HG02763 (cell line): ENCODE results near the gene SSC4D.
"Not testable (repeated sequence)": the region's sequence is repeated elsewhere in the genome, so short reads cannot be mapped to it uniquely, and the experiment has no call there.

Experiments
- ATAC-seq: cut with Tn5 transposase; IDR thresholded peaks from one replicate; pipeline ENCODE4 v1.9.1; 2021; ENCODE audit warnings: mild to moderate bottlenecking, moderate library complexity; ENCODE audit not compliant: unreplicated experiment

Gene SSC4D

DNA sequence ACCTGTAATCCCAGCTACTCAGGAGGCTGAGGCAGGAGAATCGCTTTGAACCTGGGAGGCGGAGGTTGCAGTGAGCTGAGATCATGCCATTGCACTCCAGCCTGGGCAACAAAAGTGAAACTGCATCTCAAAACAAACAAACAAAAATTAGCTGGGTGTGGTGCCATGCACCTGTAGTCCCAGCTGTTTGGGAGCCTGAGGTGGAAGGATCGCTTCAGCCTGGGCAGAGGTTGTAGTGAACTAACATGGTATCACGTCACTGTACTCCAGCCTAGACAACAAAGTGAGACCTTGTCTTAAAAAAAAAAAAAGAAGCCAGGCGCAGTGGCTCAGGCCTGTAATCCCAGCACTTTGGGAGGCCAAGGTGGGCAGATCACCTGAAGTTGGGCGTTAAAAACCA, 21.7 kb downstream of the SSC4D start:
- not testable (repeated sequence) for ATAC-seq

DNA sequence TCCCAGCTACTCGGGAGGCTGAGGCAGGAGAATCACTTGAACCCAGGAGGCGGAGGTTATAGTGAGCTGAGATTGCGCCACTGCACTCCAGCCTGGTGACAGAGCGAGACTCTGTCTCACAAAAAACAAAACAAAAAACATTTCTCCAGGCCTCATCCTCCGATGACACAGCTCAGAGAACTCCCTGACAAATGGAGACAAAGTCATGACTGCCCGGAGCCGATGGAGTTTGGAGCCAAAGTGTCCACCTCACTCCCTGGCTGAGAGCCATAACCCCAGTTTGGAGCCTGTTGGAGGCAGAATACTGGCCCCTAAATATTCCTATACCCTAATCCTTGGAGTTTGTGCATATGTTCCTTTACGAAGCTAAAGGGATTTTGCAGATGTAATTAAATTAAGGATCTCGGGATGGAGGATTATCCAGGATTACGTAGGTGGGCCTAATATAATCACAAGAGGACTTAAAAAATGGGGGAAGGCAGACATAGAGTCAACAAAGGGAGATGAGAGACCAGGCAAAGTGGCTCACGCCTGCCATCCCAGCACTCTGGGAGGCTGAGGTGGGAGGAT, 22.7 kb downstream of the SSC4D start:
- no peak for ATAC-seq

DNA sequence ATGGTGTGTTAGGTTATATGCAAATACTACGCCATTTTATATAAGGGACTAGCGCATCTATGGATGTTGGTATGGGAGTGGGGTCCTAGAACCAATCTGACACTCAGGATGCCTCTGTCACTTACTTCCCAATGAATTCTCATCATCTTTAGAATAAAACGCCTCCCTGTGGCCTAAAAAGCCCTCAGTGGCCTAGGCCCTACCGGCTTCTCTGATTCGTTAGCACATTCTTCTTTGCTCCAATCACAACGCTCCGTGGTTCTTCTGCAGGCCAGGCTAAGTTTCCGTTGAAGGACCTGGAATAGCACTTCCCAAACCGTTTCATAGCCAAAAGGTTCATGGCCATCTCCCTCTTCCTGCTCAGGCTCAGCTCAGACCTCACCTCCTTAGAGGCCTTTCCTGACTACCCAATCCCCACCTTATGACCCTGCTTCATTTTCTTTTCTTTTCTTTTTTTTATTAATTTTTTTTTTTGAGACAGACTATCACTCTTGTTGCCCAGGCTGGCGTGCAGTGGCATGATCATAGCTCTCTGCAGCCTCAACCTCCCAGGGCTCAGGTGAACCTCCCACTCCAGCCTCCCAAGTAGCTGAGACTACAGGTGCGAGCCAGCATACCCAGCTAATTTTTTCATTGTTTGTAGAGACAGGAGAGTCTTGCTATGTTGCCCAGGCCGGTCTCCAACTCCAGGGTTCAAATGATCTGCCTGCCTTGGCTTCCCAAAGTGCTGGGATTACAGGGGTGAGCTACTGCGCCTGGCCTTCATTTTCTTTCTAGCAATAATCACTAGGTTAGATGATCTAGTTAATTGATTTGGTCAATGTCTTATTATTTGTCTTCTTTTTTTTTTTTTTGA, 26.2 kb downstream of the SSC4D start:
- no peak for ATAC-seq

DNA sequence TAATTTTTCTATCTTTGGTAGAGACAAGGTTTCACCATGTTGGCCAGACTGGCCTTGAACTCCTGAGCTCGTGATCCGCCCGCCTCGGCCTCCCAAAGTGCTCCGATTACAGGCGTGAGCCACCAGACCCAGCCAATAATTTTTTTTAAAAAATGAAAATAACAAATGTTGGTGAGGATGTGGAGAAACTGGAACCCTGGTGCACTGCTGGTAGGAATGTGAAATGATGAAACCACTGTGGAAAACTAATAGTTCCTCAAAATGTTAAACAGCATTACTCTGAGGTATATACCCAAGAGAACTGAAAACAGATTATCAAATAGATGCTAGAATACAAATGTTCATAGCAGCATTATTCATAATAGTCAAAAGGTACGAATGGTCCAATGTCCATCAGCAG, 27.7 kb downstream of the SSC4D start:
- ATAC-seq, result no peak

DNA sequence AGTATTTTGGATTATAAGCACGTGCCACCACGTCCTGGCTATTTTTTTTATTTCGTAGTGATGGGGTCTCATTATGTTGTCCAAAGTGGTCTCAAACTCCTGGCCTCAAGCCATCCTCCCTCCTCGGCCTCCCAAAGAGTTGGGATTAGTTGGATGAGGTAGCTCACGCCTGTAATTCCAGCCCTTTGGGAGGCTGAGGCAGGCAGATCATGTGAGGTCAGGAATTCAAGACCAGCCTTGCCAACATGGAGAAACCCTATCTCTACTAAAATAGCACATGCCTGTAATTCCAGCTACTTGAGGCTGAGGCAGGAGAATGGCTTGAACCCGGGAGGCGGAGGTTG, 28.9 kb downstream of the SSC4D start:
- ATAC-seq, result no peak

DNA sequence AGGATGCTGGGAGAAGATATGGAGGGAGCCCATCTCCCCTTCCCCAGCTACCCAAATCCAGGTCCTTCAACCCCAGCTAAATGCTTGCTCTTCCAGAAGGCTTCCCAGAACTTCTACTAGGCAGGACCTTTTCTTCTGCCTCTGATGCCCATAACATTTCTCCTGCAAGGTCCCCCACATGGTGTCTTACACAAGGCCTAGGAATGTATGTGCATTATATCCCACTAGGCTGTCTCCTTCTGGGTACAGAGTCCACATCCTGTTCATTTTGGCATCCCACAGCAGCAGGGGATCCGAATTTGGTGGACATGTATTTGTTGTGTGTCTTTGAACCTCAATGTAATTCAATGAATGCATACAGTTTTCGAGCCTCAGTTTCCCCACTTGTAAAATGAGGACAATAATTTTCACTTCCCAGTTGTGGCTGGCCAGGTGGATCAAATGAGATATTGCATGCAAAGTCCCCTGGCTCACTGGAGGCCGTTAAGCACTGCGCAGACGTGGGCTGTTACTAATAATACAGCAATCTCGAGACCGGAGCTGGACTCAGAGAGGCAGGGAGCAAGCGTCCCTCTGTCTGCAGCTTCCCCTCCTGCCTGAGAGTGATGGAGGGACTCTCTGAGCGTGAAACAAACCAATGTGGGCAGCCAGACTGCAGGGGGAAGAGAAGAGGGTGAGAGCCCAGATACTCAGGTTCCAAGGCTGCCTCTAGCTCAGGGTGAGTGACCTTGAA, 32.1 kb downstream of the SSC4D start:
- no peak for ATAC-seq

DNA sequence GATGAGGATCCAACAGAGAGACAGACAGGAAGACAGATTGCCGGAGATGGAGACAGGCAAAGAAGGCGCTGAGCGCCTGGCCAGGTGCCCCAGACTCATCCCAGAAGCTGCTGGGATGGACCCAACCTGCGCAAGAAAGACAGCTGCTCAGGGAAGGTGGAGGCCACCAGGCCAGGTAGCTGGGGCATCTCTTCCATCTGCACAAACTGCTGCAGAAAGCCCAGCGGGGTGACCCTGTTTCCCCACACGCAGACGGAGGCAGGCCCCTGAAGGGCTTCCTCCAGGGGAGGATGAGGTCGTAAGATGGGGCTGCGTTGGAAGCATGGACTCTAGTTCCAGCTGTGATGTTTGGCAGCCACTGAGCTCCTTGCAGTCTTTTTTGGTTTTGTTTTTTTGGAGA, 34.2 kb downstream of the SSC4D start:
- no peak for ATAC-seq

DNA sequence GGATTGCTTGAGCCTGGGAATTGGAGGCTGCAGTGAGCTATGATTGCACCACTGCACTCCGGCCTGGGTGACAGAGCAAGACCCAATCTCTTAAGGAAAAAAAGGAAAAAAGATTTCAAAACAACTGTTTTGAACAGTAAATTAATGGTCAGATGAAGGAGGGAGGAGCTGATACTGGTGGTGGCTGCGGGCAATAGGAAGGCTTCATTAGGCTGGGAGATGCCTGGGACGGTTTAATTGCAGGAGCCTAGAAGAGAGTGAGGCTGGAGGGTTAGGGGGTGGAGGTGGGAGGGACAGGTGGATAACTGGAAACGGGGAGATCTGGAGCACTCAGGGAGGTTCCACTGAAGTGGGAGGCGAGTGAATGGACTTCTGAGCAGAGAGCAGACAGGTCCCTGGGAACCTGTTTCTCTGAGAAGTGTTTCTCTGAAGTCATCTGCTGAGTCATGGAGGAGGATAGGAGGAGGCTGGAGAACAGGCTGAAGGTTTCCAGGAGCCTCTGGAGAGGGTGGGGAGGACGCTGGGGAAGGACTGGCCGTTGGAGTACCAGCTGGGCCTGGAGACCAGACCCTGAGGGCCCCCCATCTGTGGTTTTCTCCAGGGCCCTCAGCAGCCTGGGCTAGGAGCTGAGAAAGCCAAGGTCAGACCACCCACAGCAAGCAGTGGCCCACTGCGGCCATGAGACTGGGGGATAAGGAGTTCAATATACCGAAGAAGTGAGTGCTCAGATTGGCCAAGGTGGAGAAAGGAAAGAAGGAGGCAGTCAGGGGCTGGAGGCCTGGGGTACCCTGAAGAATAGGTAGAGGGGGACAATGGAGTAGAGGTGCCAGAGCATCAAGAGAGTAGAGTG, 36.3 kb downstream of the SSC4D start:
- ATAC-seq, result no peak

DNA sequence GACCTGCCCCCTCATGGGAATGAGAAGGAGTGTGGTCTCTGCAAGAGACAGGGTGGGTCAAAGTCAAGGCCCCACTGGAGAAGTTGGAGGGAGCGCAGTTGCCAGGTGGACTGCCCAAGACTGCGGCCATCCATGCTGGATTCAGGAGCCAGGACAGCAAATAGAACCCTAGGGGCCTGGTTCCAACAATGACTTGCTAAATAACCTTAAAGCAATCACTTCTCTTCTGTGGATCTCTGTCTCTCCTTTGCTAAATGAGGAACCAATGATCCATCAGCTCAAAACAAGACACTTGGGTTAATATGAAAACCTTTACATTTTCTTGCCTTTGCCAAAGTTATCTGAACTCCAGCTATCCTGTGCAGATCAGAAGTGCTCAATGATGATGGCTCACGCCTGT, 38.1 kb downstream of the SSC4D start:
- ATAC-seq, result no peak

DNA sequence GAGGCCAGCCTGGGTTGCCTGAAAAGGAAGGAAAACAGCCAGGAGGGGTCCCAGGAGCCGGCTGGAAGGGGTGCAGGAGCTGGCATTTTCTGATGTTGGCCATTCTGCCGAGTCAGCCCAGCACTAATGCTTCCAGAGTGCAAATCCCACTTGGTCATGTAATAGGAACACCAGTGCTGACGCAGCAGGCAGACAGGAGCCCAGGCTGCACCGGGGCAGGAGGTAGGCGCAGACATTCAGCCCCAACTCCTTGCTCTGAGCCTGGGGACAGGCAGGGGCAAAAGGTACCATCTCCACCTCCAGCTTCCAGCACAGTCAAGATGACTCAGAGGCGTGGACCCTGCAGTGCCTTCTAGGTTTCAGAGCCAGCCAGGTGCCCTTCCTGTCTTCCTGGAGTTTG, 40.5 kb downstream of the SSC4D start:
- ATAC-seq, result no peak

DNA sequence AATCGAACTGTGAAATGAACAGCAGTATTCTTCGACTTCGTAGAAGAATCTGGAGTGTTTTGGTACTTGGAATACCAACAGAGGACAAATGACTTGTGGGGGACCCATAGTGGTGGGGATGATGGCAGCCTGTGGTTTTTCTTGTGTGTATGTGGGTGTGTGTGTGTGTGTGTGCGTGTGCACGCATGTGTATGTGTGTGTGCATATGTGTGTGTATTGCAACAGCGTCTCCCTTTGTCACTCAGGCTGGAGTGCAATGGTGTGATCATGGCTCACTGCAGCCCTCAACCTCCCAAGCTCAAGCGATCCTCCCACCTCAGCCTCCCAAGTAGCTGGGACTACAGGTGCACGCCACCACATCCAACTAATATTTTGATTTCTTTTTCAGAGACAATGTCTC, 41.3 kb downstream of the SSC4D start:
- no peak for ATAC-seq

DNA sequence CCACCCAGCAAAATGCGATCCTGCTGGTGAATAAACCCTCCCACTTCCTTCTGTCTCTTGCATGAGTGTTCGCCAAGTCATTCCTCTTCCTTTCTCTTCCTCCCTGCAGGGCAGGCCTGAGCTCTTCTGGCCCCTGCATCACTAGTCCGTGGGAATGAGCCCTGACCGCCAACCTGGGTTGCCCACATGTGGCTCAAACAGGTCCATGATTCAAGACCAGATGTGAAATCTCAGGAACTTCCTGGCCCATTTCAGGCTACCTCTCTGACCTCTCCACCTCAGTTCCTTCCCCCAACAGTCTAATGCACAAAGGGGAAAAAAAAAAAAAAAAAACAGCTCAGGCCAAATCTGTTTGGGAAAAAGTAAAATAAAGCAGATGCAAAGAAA, 45.3 kb downstream of the SSC4D start:
- ATAC-seq, result no peak

DNA sequence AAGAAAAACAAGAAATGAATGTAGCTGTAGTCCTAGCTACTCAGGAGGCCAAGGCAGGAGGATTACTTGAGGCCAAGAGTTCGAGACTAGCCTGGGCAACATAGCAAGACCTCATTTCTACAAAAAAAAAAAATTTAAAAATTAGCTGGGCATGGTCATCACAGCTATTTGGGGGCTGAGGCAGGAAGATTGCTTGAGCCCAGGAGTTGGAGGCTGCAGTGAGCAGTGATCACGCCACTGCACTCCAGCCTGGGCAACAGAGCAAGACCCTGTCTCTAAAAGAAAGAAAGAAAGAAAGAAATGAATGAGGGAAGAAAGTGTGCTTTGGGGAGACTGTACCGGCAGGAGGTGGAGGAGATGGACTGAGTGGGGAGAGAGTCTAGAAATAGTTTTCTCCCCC, 45.7 kb downstream of the SSC4D start:
- not testable (repeated sequence) for ATAC-seq

DNA sequence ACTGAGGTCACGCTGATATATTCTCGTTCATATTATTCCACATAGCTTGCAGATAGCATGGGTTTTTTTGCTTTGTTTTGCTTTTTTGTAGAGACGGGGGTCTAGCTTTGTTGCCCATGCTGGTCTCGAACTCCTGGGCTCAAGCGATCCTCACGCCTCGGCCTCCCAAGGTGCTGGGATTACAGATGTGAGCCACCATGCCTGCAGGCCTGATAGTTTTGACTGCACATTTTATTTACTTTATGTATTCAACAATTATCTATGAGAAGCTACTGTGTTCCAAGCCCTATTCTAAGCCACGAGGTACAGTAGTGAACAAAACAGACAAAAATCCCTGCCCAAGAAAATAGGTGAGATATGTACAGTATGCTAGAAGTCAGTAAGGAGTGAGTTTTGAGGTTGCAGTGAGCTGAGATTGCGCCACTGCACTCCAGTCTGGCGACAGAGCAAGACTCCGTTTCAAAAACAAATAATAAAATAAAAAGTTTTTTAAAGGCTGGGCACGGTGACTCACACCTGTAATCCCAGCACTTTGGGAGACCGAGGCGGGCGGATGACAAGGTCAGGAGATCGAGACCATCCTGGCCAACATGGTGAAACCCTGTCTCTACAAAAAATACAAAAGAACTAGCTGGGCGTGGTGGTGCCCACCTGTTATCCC, 49.4 kb downstream of the SSC4D start:
- ATAC-seq, result no peak

DNA sequence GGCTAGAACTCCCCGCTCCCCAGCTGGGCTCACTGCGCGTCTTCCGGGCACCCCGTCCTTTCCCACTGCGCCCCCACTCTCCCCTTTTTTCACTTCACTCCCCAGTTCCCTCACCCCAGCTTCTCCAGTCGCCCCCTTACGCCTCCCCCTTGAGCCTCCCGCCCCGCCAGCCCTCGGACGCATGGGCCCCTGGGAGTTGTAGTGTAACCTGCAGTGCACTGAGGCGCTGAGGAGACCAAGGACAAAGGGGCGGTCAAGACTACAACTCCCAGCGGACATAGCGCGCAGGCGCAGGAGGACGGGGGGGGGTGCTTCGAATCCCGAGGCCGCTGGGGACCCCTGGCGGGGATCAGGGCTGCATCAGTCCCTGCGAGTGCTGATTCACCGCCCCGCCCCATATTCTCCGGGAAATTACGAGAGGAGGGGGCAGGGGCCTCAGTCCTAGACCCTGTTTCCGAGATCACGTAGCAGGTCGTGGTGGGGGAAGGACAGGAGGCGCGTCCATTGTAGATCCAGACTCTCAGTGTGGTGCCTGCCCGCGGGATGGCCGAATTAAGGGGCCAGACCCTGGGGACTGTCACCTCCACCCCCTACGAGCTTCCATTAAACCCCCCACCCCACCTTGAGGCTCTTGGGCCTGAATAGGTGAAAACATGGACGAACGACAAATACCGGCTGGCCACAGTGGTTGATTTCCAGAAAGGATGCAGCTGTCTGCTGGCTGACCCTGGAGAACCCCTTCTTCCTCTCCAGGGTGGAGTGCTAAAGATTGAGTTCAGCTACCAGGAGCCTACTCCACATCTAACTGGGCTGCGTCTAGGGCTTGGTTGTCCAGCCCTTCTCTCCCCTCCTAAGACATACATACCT, 50.2 kb downstream of the SSC4D start:
- ATAC-seq, result peak; percentile 89

DNA sequence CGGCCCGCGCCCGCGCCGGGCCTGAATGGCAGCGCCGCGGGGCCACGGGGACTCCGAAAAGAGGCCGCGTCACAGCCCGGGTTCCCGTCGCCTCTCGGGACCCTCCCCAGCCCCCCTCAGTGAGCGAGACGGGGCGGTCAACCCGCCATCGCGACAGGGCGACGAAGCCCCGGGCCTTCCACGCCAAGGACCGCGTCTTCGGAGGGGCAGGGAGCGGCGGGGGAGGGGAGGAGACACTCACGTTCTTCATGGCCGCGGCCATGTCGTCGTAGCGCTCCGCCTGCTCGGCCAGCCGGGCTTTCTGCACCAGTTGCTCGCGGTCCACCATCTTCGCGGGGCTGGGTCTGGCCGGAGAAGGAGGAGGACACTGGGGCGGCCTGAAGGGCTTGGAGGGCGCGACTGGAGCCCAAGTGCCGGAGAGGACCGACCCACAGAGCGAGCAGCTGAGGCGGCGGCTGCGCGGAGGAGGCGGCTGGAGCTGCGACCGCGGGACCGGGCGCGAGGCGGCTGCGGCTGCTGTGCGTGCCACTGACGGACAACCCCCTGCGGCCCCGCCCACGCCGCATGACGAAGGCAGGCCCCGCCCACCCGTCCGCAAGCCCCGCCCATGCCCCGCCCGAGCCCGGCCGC, 50.9 kb downstream of the SSC4D start, which contains the start of gene YWHAG:
Gene YWHAG, minus strand, starts transcription at position 511 of the 630 bp plus-strand sequence. Its CDS starts 183 bp downstream, at position 328.
- peak; percentile 57 for ATAC-seq

DNA sequence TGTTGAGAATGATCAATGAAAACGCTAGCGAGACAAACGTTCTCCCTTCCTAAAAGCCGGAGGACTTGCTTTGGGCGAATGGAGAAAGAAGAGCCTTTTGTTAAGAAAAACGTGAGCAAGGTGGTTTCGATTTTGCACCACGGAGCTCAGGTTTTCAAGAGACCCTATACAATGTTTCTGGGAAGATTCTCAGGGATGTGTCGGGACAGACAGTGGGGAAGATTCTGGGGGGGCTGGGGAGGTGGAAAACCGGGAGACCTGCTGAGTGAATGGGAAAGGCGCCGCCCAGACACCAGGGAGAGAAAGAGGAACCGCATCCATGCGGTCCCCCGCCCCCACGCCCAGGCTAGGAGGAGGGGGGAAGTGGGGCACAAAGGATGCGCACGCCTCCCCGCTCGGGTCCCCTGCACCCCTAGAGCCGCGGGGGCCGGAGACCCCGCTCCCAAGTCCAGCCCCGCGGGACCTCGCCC, 51.5 kb downstream of the SSC4D start:
- ATAC-seq, result peak; percentile 22

DNA sequence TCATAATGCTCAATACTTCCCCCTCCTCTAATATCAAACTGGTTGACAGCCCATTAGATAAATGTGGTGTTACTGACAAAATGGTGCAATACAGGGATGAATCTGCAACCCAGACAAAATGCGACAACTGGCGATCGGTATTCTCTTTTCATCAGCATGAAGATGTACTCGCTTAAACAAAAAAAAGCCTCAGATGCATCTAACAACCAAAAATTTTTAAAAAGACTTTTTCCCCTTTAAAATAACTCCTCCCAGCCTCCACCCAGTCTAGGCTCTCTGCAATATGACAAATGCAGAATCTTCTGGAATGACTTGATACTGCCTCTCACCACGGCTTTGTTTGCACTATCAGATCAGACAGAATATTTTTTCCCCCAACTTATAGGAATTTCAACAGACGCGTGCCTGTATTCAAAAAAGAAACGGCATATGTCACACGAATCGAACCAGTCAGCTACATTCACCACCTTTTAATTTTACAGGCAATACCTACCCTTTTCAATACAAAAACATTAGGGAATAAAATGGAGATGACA, 52.0 kb downstream of the SSC4D start:
- ATAC-seq, result no peak

DNA sequence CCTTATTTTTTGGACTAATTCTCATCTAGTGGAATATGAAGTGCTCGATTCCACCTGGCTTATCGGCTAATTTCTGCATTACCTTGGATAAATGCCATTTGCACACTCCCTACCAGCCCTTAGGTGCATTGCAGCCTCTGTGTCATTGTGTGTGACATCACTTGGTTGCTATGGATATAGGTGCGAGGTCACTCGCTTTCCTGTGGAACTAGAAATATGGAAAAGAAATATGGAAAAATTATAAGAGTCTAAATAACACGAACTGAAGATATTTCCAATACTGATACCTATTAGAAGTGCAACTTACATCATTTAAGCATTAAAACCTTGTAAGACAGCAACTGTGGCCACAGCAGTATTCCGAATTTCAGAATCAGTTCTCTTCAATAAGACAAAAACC, 52.7 kb downstream of the SSC4D start:
- no peak for ATAC-seq
